Left ventricle myocardium inferior (tissue), 1 donor: ENCODE measurements around the gene DNAH8. TPM values are rescaled to one million over a fixed set of nuclear protein-coding genes. Genes with fewer than 3 reads are reported as not detected.

Experiments
- DNase-seq: peaks from one replicate; pipeline ENCODE4 v3.0.0-alpha.2; 2020
- H3K27ac ChIP-seq: fragments of 200-600 bp; replicated peaks from 2 replicates; pipeline ENCODE4 v1.8.0; 2021
- H3K27me3 ChIP-seq: fragments of 200-600 bp; 2 replicates; pipeline ENCODE4 v1.8.0; 2021; ENCODE audit warnings: low read depth
- H3K36me3 ChIP-seq: fragments of 200-600 bp; 2 replicates; pipeline ENCODE4 v1.8.0; 2021
- H3K4me1 ChIP-seq: fragments of 200-600 bp; 2 replicates; pipeline ENCODE4 v1.8.0; 2021
- H3K4me3 ChIP-seq: fragments of 200-600 bp; 2 replicates; pipeline ENCODE4 v1.8.0; 2021; ENCODE audit warnings: mild to moderate bottlenecking, moderate library complexity
- H3K9me3 ChIP-seq: fragments of 200-600 bp; replicated peaks from 2 replicates; pipeline ENCODE4 v1.8.0; 2021
- intact Hi-C: fragments of 100-400 bp; cut with micrococcal nuclease; formaldehyde crosslinking; loops from one replicate; pipeline ENCODE4 v1.11.0; 2022
- total RNA-seq: library from RNA; stranded (reverse); fragmentation: NEBNext Ultra II Directional; extraction: Animal tissue kit (Norgen Biotek cat#: 25700); gene quantifications from one replicate; pipeline ENCODE4 v1.2.1, GENCODE V29; 2021
- TF ChIP-seq, protein P1 (sequence below): fragments of 200-600 bp; IDR thresholded peaks from 2 replicates; pipeline ENCODE4 v1.8.0; 2021; ENCODE audit warnings: antibody characterized with exemption, mild to moderate bottlenecking, borderline replicate concordance
- donor health status: DM: no; HTN: yes; CAD: no; lungs with severe emphysema.

The DNAH8 gene
- total RNA-seq, 1 donor from 2014 or later, result 0.03 TPM

DNA sequence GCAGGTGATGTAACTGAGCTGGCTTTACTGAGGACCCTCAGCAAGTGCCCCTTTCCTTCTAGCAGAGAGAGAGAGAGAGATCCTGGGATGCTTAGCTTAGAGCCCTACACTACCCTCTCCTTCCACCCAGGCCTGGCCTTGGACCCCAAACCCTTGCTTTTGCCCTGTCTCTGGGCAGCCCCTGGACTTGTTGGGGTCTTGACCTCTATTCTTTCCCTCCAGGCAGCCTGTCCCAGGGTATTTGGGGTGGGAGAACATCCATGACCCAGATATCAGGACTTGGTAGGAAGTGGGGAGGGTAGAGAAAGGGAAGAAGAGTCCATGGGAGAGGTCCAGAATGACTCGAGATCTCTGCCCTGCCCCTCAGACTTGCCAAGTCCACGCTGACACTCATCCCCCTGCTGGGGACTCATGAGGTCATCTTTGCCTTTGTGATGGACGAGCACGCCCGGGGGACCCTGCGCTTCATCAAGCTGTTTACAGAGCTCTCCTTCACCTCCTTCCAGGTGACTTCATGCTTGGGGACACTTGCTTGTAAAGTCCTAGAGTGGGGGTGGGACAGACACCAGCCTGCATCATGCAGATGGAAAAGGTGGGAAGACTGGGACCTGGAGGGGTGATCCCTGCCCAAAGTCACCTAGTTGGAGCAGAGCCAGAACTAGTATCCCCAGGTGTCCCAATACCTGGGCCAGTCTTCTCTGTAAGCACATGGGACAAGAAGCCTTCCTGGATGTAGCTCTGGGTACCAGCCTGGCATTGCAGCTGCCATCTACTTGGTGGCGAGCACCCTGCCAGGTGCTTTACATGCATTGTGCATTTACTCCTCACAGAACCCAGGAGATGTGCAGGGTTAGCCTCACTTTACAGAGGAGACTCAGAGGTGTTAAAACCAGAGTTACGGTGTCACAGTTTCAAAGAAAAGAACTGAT lies 364.4 kb downstream of the DNAH8 start:
- DNase-seq, result no peak
- intact Hi-C loops, result no loop called here
- Histone ChIP-seq H3K4me1 (peaks cover 17% of the 10 kb centered on the region), H3K27me3 (peaks cover 5% of the 10 kb centered on the region), H3K27ac (no peak overlapping the region), H3K4me3 (no peak overlapping the region), H3K9me3 (no peaks in the 10 kb centered on the region), H3K36me3 (no peaks in the 10 kb centered on the region)
- TF ChIP-seq, protein P1, sequence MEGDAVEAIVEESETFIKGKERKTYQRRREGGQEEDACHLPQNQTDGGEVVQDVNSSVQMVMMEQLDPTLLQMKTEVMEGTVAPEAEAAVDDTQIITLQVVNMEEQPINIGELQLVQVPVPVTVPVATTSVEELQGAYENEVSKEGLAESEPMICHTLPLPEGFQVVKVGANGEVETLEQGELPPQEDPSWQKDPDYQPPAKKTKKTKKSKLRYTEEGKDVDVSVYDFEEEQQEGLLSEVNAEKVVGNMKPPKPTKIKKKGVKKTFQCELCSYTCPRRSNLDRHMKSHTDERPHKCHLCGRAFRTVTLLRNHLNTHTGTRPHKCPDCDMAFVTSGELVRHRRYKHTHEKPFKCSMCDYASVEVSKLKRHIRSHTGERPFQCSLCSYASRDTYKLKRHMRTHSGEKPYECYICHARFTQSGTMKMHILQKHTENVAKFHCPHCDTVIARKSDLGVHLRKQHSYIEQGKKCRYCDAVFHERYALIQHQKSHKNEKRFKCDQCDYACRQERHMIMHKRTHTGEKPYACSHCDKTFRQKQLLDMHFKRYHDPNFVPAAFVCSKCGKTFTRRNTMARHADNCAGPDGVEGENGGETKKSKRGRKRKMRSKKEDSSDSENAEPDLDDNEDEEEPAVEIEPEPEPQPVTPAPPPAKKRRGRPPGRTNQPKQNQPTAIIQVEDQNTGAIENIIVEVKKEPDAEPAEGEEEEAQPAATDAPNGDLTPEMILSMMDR, result no peak

Other genes starting within 250 kb of the DNAH8 start
- 16.5 TPM for gene BTBD9, start 75.4 kb upstream of the DNAH8 start, total RNA-seq
- gene GLO1, start 12.2 kb upstream of the DNAH8 start, total RNA-seq, result 84.6 TPM